Epithelial cell of esophagus (primary cell): ENCODE data around the gene CMBL.
"Not testable (repeated sequence)": the region's sequence is repeated elsewhere in the genome, so short reads cannot be mapped to it uniquely, and the experiment has no call there.

Experiments
- DNase-seq: peaks from one replicate; pipeline ENCODE4 v3.0.0; 2010; ENCODE audit warnings: low read depth
- H3K4me3 ChIP-seq: 2 replicates; pipeline ENCODE4 v1.5.1; 2011; ENCODE audit warnings: mild to moderate bottlenecking, low read length, control low read depth
- CTCF ChIP-seq: IDR thresholded peaks from 2 replicates; pipeline ENCODE4 v1.5.1; 2011; ENCODE audit warnings: low read depth, mild to moderate bottlenecking, low read length, control low read depth, inconsistent platforms; ENCODE audit not compliant: insufficient read depth; ENCODE audit errors: missing control alignments

CMBL gene

GRCh38 chr5:10251405-10251804 is 56.3 kb downstream of the CMBL start:
- peak overlapping the region; percentile 100 for H3K4me3 ChIP-seq
- no peak for TF ChIP-seq CTCF
- DNase-seq, result peak; percentile 18

GRCh38 chr5:10250806-10251276 is 56.9 kb downstream of the CMBL start:
- no peak for TF ChIP-seq CTCF
- DNase-seq, result peak; percentile 39
- peak overlapping the region; percentile 100 for H3K4me3 ChIP-seq

- H3K4me3 ChIP-seq, result peak within 1 kb of the TSS; percentile 100
- no peak for TF ChIP-seq CTCF
- DNase-seq, result peak; percentile 99
Observed at GRCh38 chr5:10249948-10250805, 57.5 kb downstream of the CMBL start, which contains the start of gene CCT5. Gene CCT5, plus strand, starts transcription at chr5:10250280. Its CDS starts 61 bp downstream, at chr5:10250341.

- DNase-seq, result no peak
- H3K4me3 ChIP-seq, result peak overlapping the region; percentile 100
- TF ChIP-seq CTCF, result no peak
Observed at GRCh38 chr5:10248378-10249260, 59.1 kb downstream of the CMBL start.

- not testable (repeated sequence) for DNase-seq, H3K4me3 ChIP-seq
Observed at GRCh38 chr5:10247217-10247616, 60.5 kb downstream of the CMBL start.

- no peak for TF ChIP-seq CTCF
- DNase-seq, result peak; percentile 13
- no peak overlapping the region for H3K4me3 ChIP-seq
Observed at GRCh38 chr5:10246761-10247160, 60.9 kb downstream of the CMBL start.

- H3K4me3 ChIP-seq, result no peak overlapping the region
- no peak for DNase-seq
Observed at GRCh38 chr5:10244342-10244944, 63.3 kb downstream of the CMBL start.

More at GRCh38 chr5:10244342-10244944, 63.3 kb downstream of the CMBL start:
- no peak for TF ChIP-seq CTCF
